H9 (cell line): ENCODE measurements around the gene RCSD1. TPM values are rescaled to one million over a fixed set of nuclear protein-coding genes. Genes with fewer than 3 reads are reported as not detected.

ENCODE experiments used
- DNase-seq: peaks from one replicate; pipeline ENCODE4 v3.0.0-alpha.2; 2017
- H2AFZ ChIP-seq: one replicate; pipeline ENCODE4 v1.6.1; 2013; ENCODE audit warnings: mild to moderate bottlenecking, low read length, control low read depth, moderate library complexity
- H2AK5ac ChIP-seq: 2 replicates; pipeline ENCODE4 v1.6.1; 2013; ENCODE audit warnings: low read length, control low read depth, mixed read lengths; ENCODE audit not compliant: insufficient read length
- H2BK120ac ChIP-seq: one replicate; pipeline ENCODE4 v1.6.1; 2013; ENCODE audit warnings: low read depth, mild to moderate bottlenecking, low read length, control low read depth, inconsistent platforms; ENCODE audit not compliant: poor library complexity, severe bottlenecking
- H2BK12ac ChIP-seq: 2 replicates; pipeline ENCODE4 v1.6.1; 2013; ENCODE audit warnings: low read length, control low read depth, mixed read lengths, low read depth; ENCODE audit not compliant: insufficient read length
- H2BK15ac ChIP-seq: 2 replicates; pipeline ENCODE4 v1.6.1; 2013; ENCODE audit warnings: low read depth, low read length, control low read depth
- H2BK20ac ChIP-seq: one replicate; pipeline ENCODE4 v1.6.1; 2013; ENCODE audit warnings: low read depth, mild to moderate bottlenecking, low read length, control low read depth, inconsistent platforms; ENCODE audit not compliant: poor library complexity, severe bottlenecking
- H2BK5ac ChIP-seq: 2 replicates; pipeline ENCODE4 v1.6.1; 2013; ENCODE audit warnings: low read length, control low read depth, mixed read lengths; ENCODE audit not compliant: insufficient read length
- H3K14ac ChIP-seq: 2 replicates; pipeline ENCODE4 v1.6.1; 2013; ENCODE audit warnings: low read length, control low read depth; ENCODE audit not compliant: insufficient read depth
- H3K18ac ChIP-seq: 2 replicates; pipeline ENCODE4 v1.6.1; 2013; ENCODE audit warnings: low read depth, mild to moderate bottlenecking, mixed read lengths, low read length, control low read depth; ENCODE audit not compliant: insufficient read length
- H3K23ac ChIP-seq: 2 replicates; pipeline ENCODE4 v1.6.1; 2013; ENCODE audit warnings: low read length, control low read depth, mixed read lengths, low read depth; ENCODE audit not compliant: insufficient read length
- H3K23me2 ChIP-seq: 2 replicates; pipeline ENCODE4 v1.6.1; 2013; ENCODE audit warnings: low read depth, mild to moderate bottlenecking, mixed read lengths, low read length, control low read depth; ENCODE audit not compliant: insufficient read length, poor library complexity, severe bottlenecking
- H3K27ac ChIP-seq: 2 replicates; pipeline ENCODE4 v1.5.1; 2013; ENCODE audit warnings: low read length, control low read depth, mixed read lengths, low read depth; ENCODE audit not compliant: insufficient read length
- H3K27me3 ChIP-seq: 2 replicates; pipeline ENCODE4 v1.6.1; 2013; ENCODE audit warnings: low read length, control low read depth, inconsistent platforms; ENCODE audit not compliant: insufficient read depth
- H3K4ac ChIP-seq: 2 replicates; pipeline ENCODE4 v1.6.1; 2013; ENCODE audit warnings: low read depth, mild to moderate bottlenecking, control low read depth, inconsistent platforms, low read length, moderate library complexity
- H3K4me1 ChIP-seq: 2 replicates; pipeline ENCODE4 v1.6.1; 2013; ENCODE audit warnings: low read length, control low read depth, inconsistent platforms; ENCODE audit not compliant: insufficient read depth
- H3K4me2 ChIP-seq: 2 replicates; pipeline ENCODE4 v1.6.1; 2013; ENCODE audit warnings: low read length, control low read depth, mixed read lengths; ENCODE audit not compliant: insufficient read length, insufficient read depth
- H3K56ac ChIP-seq: 2 replicates; pipeline ENCODE4 v1.6.1; 2013; ENCODE audit warnings: low read depth, mild to moderate bottlenecking, mixed read lengths, low read length, control low read depth; ENCODE audit not compliant: insufficient read length
- H3K79me1 ChIP-seq: 2 replicates; pipeline ENCODE4 v1.6.1; 2013; ENCODE audit warnings: low read depth, mild to moderate bottlenecking, moderate library complexity, low read length, control low read depth, inconsistent platforms; ENCODE audit not compliant: insufficient read depth, poor library complexity, severe bottlenecking
- H3K79me2 ChIP-seq: 2 replicates; pipeline ENCODE4 v1.6.1; 2013; ENCODE audit warnings: low read length, control low read depth, inconsistent platforms; ENCODE audit not compliant: insufficient read depth
- H3K9ac ChIP-seq: 2 replicates; pipeline ENCODE4 v1.6.1; 2013; ENCODE audit warnings: low read length, control low read depth, mixed read lengths; ENCODE audit not compliant: insufficient read length; ENCODE audit errors: extremely low read depth
- H3K9me3 ChIP-seq: one replicate; pipeline ENCODE4 v1.6.1; 2013; ENCODE audit warnings: low read depth, low read length, inconsistent platforms; ENCODE audit not compliant: control insufficient read depth
- H3T11ph ChIP-seq: one replicate; pipeline ENCODE4 v1.6.1; 2013; ENCODE audit warnings: mild to moderate bottlenecking, low read length, control low read depth, inconsistent platforms
- H4K20me1 ChIP-seq: one replicate; pipeline ENCODE4 v1.6.1; 2013; ENCODE audit not compliant: control insufficient read depth, insufficient read length, insufficient read depth
- H4K5ac ChIP-seq: 2 replicates; pipeline ENCODE4 v1.6.1; 2013; ENCODE audit warnings: low read depth, mild to moderate bottlenecking, mixed read lengths, low read length, control low read depth; ENCODE audit not compliant: insufficient read length
- H4K8ac ChIP-seq: replicated peaks from 2 replicates; pipeline ENCODE4 v1.6.1; 2013; ENCODE audit warnings: low read length, control low read depth, mixed read lengths, low read depth; ENCODE audit not compliant: insufficient read length
- H4K91ac ChIP-seq: 2 replicates; pipeline ENCODE4 v1.6.1; 2013; ENCODE audit warnings: low read depth, mild to moderate bottlenecking, moderate library complexity, mixed read lengths, low read length, control low read depth; ENCODE audit not compliant: insufficient read length
- H3K27ac Mint-ChIP-seq, 3 experiments: 2 replicates in 2 of 3; 3 replicates in 1 of 3; pipeline ENCODE4 v1.8.0; 2020 to 2021; ENCODE audit warnings: mixed read lengths in 3 of 3, mild to moderate bottlenecking in 1 of 3, moderate library complexity in 1 of 3
- H3K27me3 Mint-ChIP-seq: 2 replicates; pipeline ENCODE4 v1.8.0; 2021; ENCODE audit warnings: low read depth, mild to moderate bottlenecking, moderate library complexity, mixed read lengths
- H3K36me3 Mint-ChIP-seq, 3 experiments: 2 replicates in 2 of 3; 3 replicates in 1 of 3; pipeline ENCODE4 v1.8.0; 2020 to 2021; ENCODE audit warnings: low read depth in 3 of 3, mixed read lengths in 3 of 3; ENCODE audit not compliant: insufficient read depth in 1 of 3
- H3K4me1 Mint-ChIP-seq, 2 experiments: 2 replicates each; pipeline ENCODE4 v1.8.0; 2020; ENCODE audit warnings: mixed read lengths in 2 of 2
- H3K4me3 Mint-ChIP-seq, 2 experiments: 2 replicates in 1 of 2; 3 replicates in 1 of 2; pipeline ENCODE4 v1.8.0; 2020 to 2021; ENCODE audit warnings: mild to moderate bottlenecking in 2 of 2, mixed read lengths in 2 of 2, moderate library complexity in 1 of 2
- H3K9me3 Mint-ChIP-seq, 2 experiments: 2 replicates in 1 of 2; 3 replicates in 1 of 2; pipeline ENCODE4 v1.8.0; 2020; ENCODE audit warnings: mild to moderate bottlenecking in 2 of 2, mixed read lengths in 2 of 2, moderate library complexity in 1 of 2
- CTCF ChIP-seq: fragments of 200-600 bp; sonication (generic); conservative IDR thresholded peaks from 3 replicates; pipeline ENCODE4 v1.8.0; 2021; ENCODE audit warnings: antibody characterized with exemption, mild to moderate bottlenecking
- WGBS: extraction: QIAGEN DNeasy Blood & Tissue Kit; methylation state at CpG from one replicate; pipeline ENCODE4 v1.1.7; 2013; ENCODE audit warnings: missing lambda C conversion rate, low lambda C conversion rate, mixed read lengths; ENCODE audit not compliant: insufficient read length; ENCODE audit errors: extremely low coverage; 5-methylcytosine and 5-hydroxymethylcytosine counted together
- total RNA-seq: library from RNA; stranded (reverse); gene quantifications from 2 replicates; pipeline ENCODE4 v1.2.1, GENCODE V29; 2021

The RCSD1 gene
- total RNA-seq, 1 experiment from 2014 or later: 0.13 TPM

GRCh38 chr1:167582064-167582463 is 48.0 kb upstream of the RCSD1 start:
- no peak for DNase-seq
- H3K4me3 Mint-ChIP-seq: no peak overlapping the region
- H3K9me3 Mint-ChIP-seq: peaks cover 0 to 2% of the 10 kb centered on the region in 2 experiments; a peak in 2 of 5 replicates

More at GRCh38 chr1:167582064-167582463, 48.0 kb upstream of the RCSD1 start:
- Histone ChIP-seq H4K5ac (no peak overlapping the region), H4K91ac (no peak overlapping the region), H3K4me2 (no peak overlapping the region), H3K27ac (no peak overlapping the region), H3K79me2 (no peaks in the 10 kb centered on the region), H3K9ac (no peak overlapping the region), H4K8ac (no peak overlapping the region), H3K4me1 (no peaks in the 10 kb centered on the region), H3K23me2 (no peaks in the 10 kb centered on the region), H4K20me1 (no peaks in the 10 kb centered on the region), H3K56ac (no peak overlapping the region), H2AK5ac (no peak overlapping the region), H2BK120ac (no peak overlapping the region), H3K9me3 (no peaks in the 10 kb centered on the region), H3K79me1 (no peaks in the 10 kb centered on the region), H2BK5ac (no peak overlapping the region), H3T11ph (no peak overlapping the region), H3K4ac (no peak overlapping the region), H3K23ac (no peak overlapping the region), H3K18ac (no peak overlapping the region), H2BK12ac (no peak overlapping the region), H3K27me3 (no peaks in the 10 kb centered on the region), H3K14ac (no peak overlapping the region), H2BK20ac (no peak overlapping the region), H2BK15ac (no peak overlapping the region), H2AFZ (no peak overlapping the region)
- Mint-ChIP-seq H3K36me3 (no peaks in the 10 kb centered on the region), H3K4me1 (no peaks in the 10 kb centered on the region), H3K27me3 (peaks cover 3% of the 10 kb centered on the region), H3K27ac (no peak overlapping the region)
- TF ChIP-seq CTCF: no peak
- WGBS: no CpG with 5 or more reads among the region's 1 CpG
